NOMO-1 (cell line): ENCODE results near the gene CCNH.

Source experiments
- DNase-seq, 2 experiments: peaks; one replicate each; lab custom pipeline; 2025; ENCODE audit not compliant: unreplicated experiment in 2 of 2; lab: John Stamatoyannopoulos, UW

CCNH gene

GRCh38 chr5:87367243-87367642, 45.5 kb downstream of the CCNH start:
- DNase-seq: no peak

GRCh38 chr5:87361536-87362213, 51.1 kb downstream of the CCNH start:
- peak; percentile 19 to 55 for DNase-seq

GRCh38 chr5:87361031-87361445, 51.7 kb downstream of the CCNH start:
- no peak for DNase-seq

GRCh38 chr5:87360132-87360531, 52.6 kb downstream of the CCNH start:
- no peak for DNase-seq

- DNase-seq: no peak
Measured at GRCh38 chr5:87359106-87359505, 53.6 kb downstream of the CCNH start.

- no peak for DNase-seq
Measured at GRCh38 chr5:87354496-87354895, 58.2 kb downstream of the CCNH start.

- no peak for DNase-seq
Measured at GRCh38 chr5:87347841-87348240, 64.9 kb downstream of the CCNH start.

GRCh38 chr5:87347272-87347671, 65.5 kb downstream of the CCNH start:
- DNase-seq: peak in 1 of 2 experiments; percentile 39
